Left ventricle myocardium inferior (tissue), 1 donor: ENCODE measurements around the gene PDE1C. TPM values are rescaled to one million over a fixed set of nuclear protein-coding genes. Genes with fewer than 3 reads are reported as not detected.

Source experiments
- DNase-seq: peaks from one replicate; pipeline ENCODE4 v3.0.0-alpha.2; 2020
- H3K27ac ChIP-seq: fragments of 200-600 bp; replicated peaks from 2 replicates; pipeline ENCODE4 v1.8.0; 2021
- H3K27me3 ChIP-seq: fragments of 200-600 bp; 2 replicates; pipeline ENCODE4 v1.8.0; 2021; ENCODE audit warnings: low read depth
- H3K36me3 ChIP-seq: fragments of 200-600 bp; 2 replicates; pipeline ENCODE4 v1.8.0; 2021
- H3K4me1 ChIP-seq: fragments of 200-600 bp; 2 replicates; pipeline ENCODE4 v1.8.0; 2021
- H3K4me3 ChIP-seq: fragments of 200-600 bp; 2 replicates; pipeline ENCODE4 v1.8.0; 2021; ENCODE audit warnings: mild to moderate bottlenecking, moderate library complexity
- H3K9me3 ChIP-seq: fragments of 200-600 bp; replicated peaks from 2 replicates; pipeline ENCODE4 v1.8.0; 2021
- intact Hi-C: fragments of 100-400 bp; cut with micrococcal nuclease; formaldehyde crosslinking; loops from one replicate; pipeline ENCODE4 v1.11.0; 2022
- total RNA-seq: library from RNA; stranded (reverse); fragmentation: NEBNext Ultra II Directional; extraction: Animal tissue kit (Norgen Biotek cat#: 25700); gene quantifications from one replicate; pipeline ENCODE4 v1.2.1, GENCODE V29; 2021
- TF ChIP-seq, protein P1 (sequence below): fragments of 200-600 bp; IDR thresholded peaks from 2 replicates; pipeline ENCODE4 v1.8.0; 2021; ENCODE audit warnings: antibody characterized with exemption, mild to moderate bottlenecking, borderline replicate concordance
- donor health status: DM: no; HTN: yes; CAD: no; lungs with severe emphysema.

The PDE1C gene
- total RNA-seq, 1 donor from 2014 or later, result 207 TPM

DNA sequence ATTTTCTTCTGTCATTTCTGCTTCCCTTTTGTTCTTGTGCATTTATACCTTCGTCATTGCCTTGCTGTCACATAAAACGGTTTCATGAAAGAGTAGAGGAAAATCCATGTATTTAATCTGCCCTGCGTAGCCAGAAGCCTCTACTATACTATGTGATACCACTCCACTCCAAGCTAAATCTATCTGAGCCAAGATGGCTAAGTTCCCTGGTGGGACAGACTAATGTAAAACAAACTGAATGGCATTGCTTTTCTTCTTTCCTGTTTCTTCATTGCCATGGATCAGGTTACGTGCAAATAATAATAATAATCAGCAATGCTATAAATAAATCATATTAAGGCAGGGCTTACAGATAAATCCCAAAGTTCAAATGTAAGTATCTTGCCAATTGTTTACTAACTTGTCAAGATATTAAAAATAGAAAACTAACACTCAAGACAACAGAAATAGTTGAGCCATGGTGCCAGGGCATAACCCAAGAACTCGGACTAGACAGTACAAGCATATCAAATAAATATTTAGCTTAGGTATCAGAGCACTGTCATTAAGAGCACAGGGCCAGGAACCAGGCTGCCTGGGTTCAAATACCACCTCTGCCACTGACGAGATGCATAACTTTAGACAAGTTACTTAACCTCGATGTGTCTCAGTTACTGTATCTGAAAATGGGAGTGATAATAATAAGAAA, 151.4 kb downstream of the PDE1C start:
- intact Hi-C loops, result no loop called here

DNA sequence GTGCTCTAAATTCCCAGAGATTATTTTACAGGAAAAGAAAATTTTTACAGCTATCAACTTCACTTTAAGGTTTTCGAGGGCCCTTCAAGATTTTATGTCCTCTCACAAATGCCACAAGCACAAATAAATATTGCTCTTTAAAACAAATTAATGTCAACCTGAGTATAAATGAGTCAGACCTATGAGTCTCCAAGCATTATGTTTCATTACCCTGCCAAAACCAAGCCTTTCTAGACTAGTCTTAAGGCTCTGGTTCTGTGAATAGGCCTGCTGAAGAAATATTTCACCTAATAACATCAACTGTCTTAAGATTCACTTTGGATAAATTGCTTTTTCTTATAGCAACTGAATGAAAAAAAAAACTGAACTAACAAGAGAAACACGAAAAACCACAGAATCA, 153.0 kb downstream of the PDE1C start:
- intact Hi-C loops, result no loop called here
- Histone ChIP-seq H3K27ac (peak overlapping the region; percentile 81), H3K36me3 (no peaks in the 10 kb centered on the region), H3K27me3 (no peaks in the 10 kb centered on the region), H3K4me1 (peaks cover 94% of the 10 kb centered on the region), H3K4me3 (no peak overlapping the region), H3K9me3 (no peaks in the 10 kb centered on the region)
- TF ChIP-seq, protein P1, sequence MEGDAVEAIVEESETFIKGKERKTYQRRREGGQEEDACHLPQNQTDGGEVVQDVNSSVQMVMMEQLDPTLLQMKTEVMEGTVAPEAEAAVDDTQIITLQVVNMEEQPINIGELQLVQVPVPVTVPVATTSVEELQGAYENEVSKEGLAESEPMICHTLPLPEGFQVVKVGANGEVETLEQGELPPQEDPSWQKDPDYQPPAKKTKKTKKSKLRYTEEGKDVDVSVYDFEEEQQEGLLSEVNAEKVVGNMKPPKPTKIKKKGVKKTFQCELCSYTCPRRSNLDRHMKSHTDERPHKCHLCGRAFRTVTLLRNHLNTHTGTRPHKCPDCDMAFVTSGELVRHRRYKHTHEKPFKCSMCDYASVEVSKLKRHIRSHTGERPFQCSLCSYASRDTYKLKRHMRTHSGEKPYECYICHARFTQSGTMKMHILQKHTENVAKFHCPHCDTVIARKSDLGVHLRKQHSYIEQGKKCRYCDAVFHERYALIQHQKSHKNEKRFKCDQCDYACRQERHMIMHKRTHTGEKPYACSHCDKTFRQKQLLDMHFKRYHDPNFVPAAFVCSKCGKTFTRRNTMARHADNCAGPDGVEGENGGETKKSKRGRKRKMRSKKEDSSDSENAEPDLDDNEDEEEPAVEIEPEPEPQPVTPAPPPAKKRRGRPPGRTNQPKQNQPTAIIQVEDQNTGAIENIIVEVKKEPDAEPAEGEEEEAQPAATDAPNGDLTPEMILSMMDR, result no peak
- no peak for DNase-seq

More for the DNA sequence above, 151.4 kb downstream of the PDE1C start:
- Histone ChIP-seq H3K36me3 (no peaks in the 10 kb centered on the region), H3K4me3 (peak overlapping the region; percentile 27), H3K27ac (peak overlapping the region; percentile 81), H3K4me1 (peaks cover 96% of the 10 kb centered on the region), H3K27me3 (no peaks in the 10 kb centered on the region), H3K9me3 (no peaks in the 10 kb centered on the region)
- no peak for DNase-seq
- TF ChIP-seq, protein P1, result no peak

DNA sequence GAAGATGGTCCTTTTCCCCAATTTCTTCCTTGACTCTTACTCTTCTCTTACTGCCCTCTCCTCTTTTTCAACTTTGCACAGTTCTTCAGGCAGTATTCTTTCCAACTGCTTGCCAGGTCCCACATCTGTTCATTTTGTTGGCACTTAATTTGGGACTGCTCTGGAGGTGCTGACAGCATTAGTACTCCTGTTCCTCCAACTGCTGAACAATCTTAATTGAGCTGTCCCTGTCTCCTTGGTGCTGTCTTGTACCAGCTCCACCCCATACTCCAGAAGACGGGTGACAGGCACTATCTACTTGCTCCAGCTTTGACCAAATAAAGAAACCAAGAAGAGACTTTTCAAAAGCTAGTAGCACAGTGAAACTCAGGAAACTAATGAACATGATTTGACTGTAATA, 160.0 kb downstream of the PDE1C start:
- Histone ChIP-seq H3K27me3 (no peaks in the 10 kb centered on the region), H3K4me1 (peaks cover 92% of the 10 kb centered on the region), H3K36me3 (no peaks in the 10 kb centered on the region), H3K9me3 (no peaks in the 10 kb centered on the region), H3K27ac (peak overlapping the region; percentile 73), H3K4me3 (no peak overlapping the region)
- TF ChIP-seq, protein P1, result no peak
- DNase-seq, result no peak
- intact Hi-C loops, result no loop called here

DNA sequence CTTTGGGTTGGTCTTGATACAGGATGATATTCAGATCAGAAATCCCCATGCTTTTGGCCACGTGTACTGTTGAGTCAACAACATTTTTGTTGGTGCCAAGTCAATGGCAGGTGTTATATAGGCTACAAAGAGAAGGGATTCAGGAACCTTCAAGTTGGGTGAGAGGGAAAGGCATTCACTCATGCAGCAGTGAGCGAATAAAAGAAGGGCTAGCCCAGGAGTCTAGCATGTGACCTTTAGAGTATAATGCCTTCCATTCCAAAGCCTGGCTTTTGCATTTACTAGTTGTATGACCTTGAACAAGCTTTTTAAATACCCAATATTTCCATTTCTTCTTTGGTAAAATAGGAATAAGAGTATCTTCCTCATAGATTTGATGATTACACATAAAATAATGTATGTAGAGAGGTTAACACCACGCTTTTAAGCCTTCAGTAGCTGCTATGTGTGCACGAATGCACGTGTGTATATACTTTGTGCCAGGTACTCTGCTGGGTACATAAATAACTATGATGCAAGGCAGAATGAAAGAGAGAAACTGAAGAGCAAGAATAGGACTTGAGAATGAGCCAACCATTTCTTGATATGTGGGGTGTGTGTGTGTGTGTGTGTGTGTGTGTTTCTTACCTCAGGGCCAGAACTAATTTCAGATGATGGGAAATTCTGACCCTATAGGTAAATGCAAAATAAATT, 163.6 kb downstream of the PDE1C start:
- no peak for DNase-seq
- intact Hi-C loops, result no loop called here
- Histone ChIP-seq H3K27ac (peak overlapping the region; percentile 82), H3K27me3 (no peaks in the 10 kb centered on the region), H3K9me3 (no peaks in the 10 kb centered on the region), H3K4me1 (peaks cover 76% of the 10 kb centered on the region), H3K4me3 (no peak overlapping the region), H3K36me3 (no peaks in the 10 kb centered on the region)
- TF ChIP-seq, protein P1, result no peak

DNA sequence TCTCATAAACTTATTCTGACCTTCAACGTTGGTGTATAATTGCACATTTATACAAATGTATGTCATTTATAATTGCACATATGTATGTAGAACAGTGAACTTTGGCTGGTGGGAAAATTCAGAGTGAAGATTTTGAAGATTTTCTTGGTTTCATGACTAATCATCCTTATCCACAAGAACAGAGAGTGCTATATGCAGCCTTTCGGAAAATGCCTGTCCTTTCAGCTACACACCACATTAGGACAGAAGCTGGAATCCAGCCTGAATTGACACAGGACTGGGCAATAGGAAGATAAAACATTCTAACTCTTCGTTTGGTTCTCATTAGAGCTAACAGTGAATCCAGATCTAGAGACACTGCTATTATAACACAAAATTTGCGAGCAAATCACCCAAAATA, 166.2 kb downstream of the PDE1C start:
- H3K36me3 ChIP-seq, result no peaks in the 10 kb centered on the region
- peaks cover 58% of the 10 kb centered on the region for H3K4me1 ChIP-seq
- peak overlapping the region; percentile 67 for H3K27ac ChIP-seq
- no peak for DNase-seq
- no peaks in the 10 kb centered on the region for H3K27me3 ChIP-seq
- no peaks in the 10 kb centered on the region for H3K9me3 ChIP-seq
- H3K4me3 ChIP-seq, result no peak overlapping the region
- intact Hi-C loops, result no loop called here
- TF ChIP-seq, protein P1, result no peak
